CD4-positive, alpha-beta T cell (primary cell): Measurements from ENCODE around the gene KCTD14. TPM values are rescaled to one million over a fixed set of nuclear protein-coding genes. Genes with fewer than 3 reads are reported as not detected.
A peak's percentile ranks its signal among the peaks of the same experiment; 100 is the strongest.
"Not testable (repeated sequence)": the region's sequence is repeated elsewhere in the genome, so short reads cannot be mapped to it uniquely, and the experiment has no call there.

Source experiments
- ATAC-seq: fragments of 200-7000 bp; cut with Tn5 transposase; one replicate; pipeline ENCODE4 v1.10.0; 2022; ENCODE audit warnings: mild to moderate bottlenecking; ENCODE audit not compliant: poor library complexity
- CTCF ChIA-PET: fragments of 350-600 bp; sonication (Branson Sonifier 250); formaldehyde crosslinking; loops from one replicate; lab custom pipeline; 2021; ENCODE audit warnings: antibody characterized with exemption, inconsistent platforms; lab: Charles Lee
- POLR2A ChIA-PET: fragments of 350-600 bp; sonication (Branson Sonifier 250); formaldehyde crosslinking; loops from one replicate; lab custom pipeline; 2021; ENCODE audit warnings: antibody characterized with exemption, inconsistent platforms; lab: Charles Lee
- DNase-seq, 14 experiments: peaks; one replicate each; pipeline ENCODE4 v3.0.0-alpha.2; 2013 to 2020; ENCODE audit warnings: mixed read lengths in 2 of 14
- H3K27ac ChIP-seq, 2 donors: one replicate each; pipeline versions ENCODE4 v1.5.1 to v1.7.0; 2013; ENCODE audit warnings: low read length in 2 of 2, low read depth in 1 of 2, mild to moderate bottlenecking in 1 of 2
- H3K27me3 ChIP-seq, 2 experiments: 1 replicate in 1 of 2; 2 replicates in 1 of 2; pipeline versions ENCODE4 v1.6.1 to v1.7.0; 2013; ENCODE audit warnings: low read length in 2 of 2, control low read depth in 1 of 2, mild to moderate bottlenecking in 1 of 2, moderate library complexity in 1 of 2; ENCODE audit not compliant: insufficient read depth in 2 of 2, control insufficient read depth in 1 of 2
- H3K36me3 ChIP-seq: one replicate; pipeline ENCODE4 v1.6.1; 2013; ENCODE audit warnings: low read length, control low read depth; ENCODE audit not compliant: insufficient read depth
- H3K4me1 ChIP-seq: one replicate; pipeline ENCODE4 v1.6.1; 2013; ENCODE audit warnings: low read length, control low read depth; ENCODE audit not compliant: insufficient read depth
- H3K4me3 ChIP-seq: one replicate; pipeline ENCODE4 v1.5.1; 2013; ENCODE audit warnings: mild to moderate bottlenecking, low read length, moderate library complexity
- H3K9me3 ChIP-seq, 2 experiments: 1 replicate in 1 of 2; 2 replicates in 1 of 2; pipeline versions ENCODE4 v1.6.1 to v1.7.0; 2013; ENCODE audit warnings: low read length in 2 of 2, mild to moderate bottlenecking in 2 of 2, control low read depth in 1 of 2, moderate library complexity in 1 of 2; ENCODE audit not compliant: control insufficient read depth in 1 of 2, insufficient read depth in 1 of 2
- H3K27ac Mint-ChIP-seq: one replicate; pipeline ENCODE4 v1.8.0; 2020; ENCODE audit warnings: mixed read lengths
- H3K27me3 Mint-ChIP-seq: one replicate; pipeline ENCODE4 v1.8.0; 2021; ENCODE audit warnings: mixed read lengths
- H3K36me3 Mint-ChIP-seq: one replicate; pipeline ENCODE4 v1.8.0; 2021; ENCODE audit warnings: low read depth, mixed read lengths
- H3K4me1 Mint-ChIP-seq: one replicate; pipeline ENCODE4 v1.8.0; 2021; ENCODE audit warnings: low read depth, mixed read lengths
- H3K4me3 Mint-ChIP-seq: one replicate; pipeline ENCODE4 v1.8.0; 2020; ENCODE audit warnings: mild to moderate bottlenecking, mixed read lengths
- H3K9me3 Mint-ChIP-seq: one replicate; pipeline ENCODE4 v1.8.0; 2020; ENCODE audit warnings: mixed read lengths
- CTCF ChIP-seq: fragments of 200-600 bp; IDR thresholded peaks from one replicate; pipeline ENCODE4 v1.8.0; 2022; ENCODE audit warnings: antibody characterized with exemption, mild to moderate bottlenecking
- intact Hi-C, 2 experiments: fragments of 100-400 bp; cut with DNase I in 1 of 2; cut with micrococcal nuclease in 1 of 2; formaldehyde crosslinking; loops; one replicate each; pipeline versions ENCODE4 v1.15.1 to v1.9.0; 2023 to 2025; cut with DNase I, micrococcal nuclease
- total RNA-seq, 174 experiments: library from RNA in 2 of 174; stranded (reverse) in 2 of 174; gene quantifications; one replicate each; pipeline ENCODE4 v1.2.3 and lab custom pipeline; 2021 to 2026

Gene KCTD14
- total RNA-seq, 2 experiments from 2014 or later, result 0.34 TPM; not detected in 1

DNA sequence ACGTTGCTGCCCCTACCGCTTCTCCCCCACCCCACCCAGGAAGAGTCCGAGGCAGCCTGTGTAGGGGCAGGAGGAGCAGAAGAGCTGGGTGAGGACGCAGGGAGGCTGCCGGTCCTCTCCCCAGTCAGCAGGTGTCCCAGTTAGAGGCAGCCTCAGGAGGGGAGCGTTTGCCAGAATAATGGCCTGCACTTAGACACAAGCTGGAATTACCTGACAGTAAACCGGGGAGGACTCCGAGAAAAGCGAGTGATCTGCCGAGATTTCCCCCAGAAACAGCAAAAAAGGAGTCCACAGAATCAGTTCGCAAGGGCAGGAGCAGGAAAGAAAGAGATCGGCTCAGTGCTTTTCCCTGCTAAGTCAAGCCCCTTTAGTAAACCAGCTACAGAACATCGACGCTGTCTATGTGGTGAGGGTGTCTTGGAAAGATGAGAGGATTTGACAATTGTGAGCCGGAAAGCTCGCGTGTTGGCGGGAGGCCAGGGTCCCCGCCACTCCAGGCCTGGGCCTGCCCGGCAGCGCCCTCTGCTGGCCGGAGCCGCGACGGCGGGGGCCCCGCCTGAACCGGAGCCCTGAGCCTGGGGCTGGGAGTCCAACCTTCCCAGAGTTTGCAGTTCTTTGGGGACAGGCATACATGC, 22.9 kb upstream of the KCTD14 start:
- H3K27ac Mint-ChIP-seq, result no peak overlapping the region
- peaks cover 12% of the 10 kb centered on the region for H3K4me1 Mint-ChIP-seq
- POLR2A ChIA-PET, result interaction anchor here (0.6 to 1.3 kb wide), 2 partner anchors 51 to 161 kb away, joined by 3 to 11 read pairs; partner anchors contain the start of gene INTS4
- no peak overlapping the region for H3K27ac ChIP-seq
- H3K27me3 Mint-ChIP-seq, result no peaks in the 10 kb centered on the region
- H3K27me3 ChIP-seq, result no peaks in the 10 kb centered on the region
- CTCF ChIA-PET, result interaction anchor here (0.6 to 1.8 kb wide), 17 partner anchors 9 to 527 kb away, joined by 3 to 11 read pairs (median 3); partner anchors contain the start of genes GAB2, INTS4 and THRSP
- intact Hi-C loops, result loop anchor here (1.0 to 5.0 kb wide), 4 partner anchors 49 to 270 kb away; no protein-coding TSS in a partner anchor
- no peaks in the 10 kb centered on the region for H3K36me3 Mint-ChIP-seq
- no peaks in the 10 kb centered on the region for H3K36me3 ChIP-seq
- H3K4me3 ChIP-seq, result peak overlapping the region; percentile 37
- TF ChIP-seq CTCF, result peak; percentile 90
- peak overlapping the region; percentile 73 for H3K4me3 Mint-ChIP-seq
- DNase-seq (peak; percentile 58 to 87 (median 78)), ATAC-seq (peak; percentile 97)
- H3K9me3 Mint-ChIP-seq, result no peaks in the 10 kb centered on the region
- no peaks in the 10 kb centered on the region for H3K9me3 ChIP-seq
- peaks cover 10% of the 10 kb centered on the region for H3K4me1 ChIP-seq

- DNase-seq (no peak), ATAC-seq (no peak)
- intact Hi-C loops, result loop anchor here in 1 of 2 experiments (5.0 kb wide), 1 partner anchor 267 kb away; no protein-coding TSS in a partner anchor
- H3K4me1 Mint-ChIP-seq, result peaks cover 20% of the 10 kb centered on the region
- no peaks in the 10 kb centered on the region for H3K9me3 ChIP-seq
- no peak overlapping the region for H3K4me3 ChIP-seq
- peaks cover 14% of the 10 kb centered on the region for H3K4me1 ChIP-seq
- H3K9me3 Mint-ChIP-seq, result no peaks in the 10 kb centered on the region
- no peaks in the 10 kb centered on the region for H3K27me3 ChIP-seq
- no peak for TF ChIP-seq CTCF
- no peaks in the 10 kb centered on the region for H3K27me3 Mint-ChIP-seq
- no peak overlapping the region for H3K27ac Mint-ChIP-seq
- no peaks in the 10 kb centered on the region for H3K36me3 ChIP-seq
- no peak overlapping the region for H3K27ac ChIP-seq
- ChIA-PET CTCF (interaction anchor here (1.4 kb wide), 1 partner anchor 50 kb away, joined by 3 read pairs; the partner anchor contains the start of gene INTS4), POLR2A (no interaction called here)
- no peak overlapping the region for H3K4me3 Mint-ChIP-seq
- no peaks in the 10 kb centered on the region for H3K36me3 Mint-ChIP-seq
These were observed 21.6 kb upstream of the KCTD14 start for GRCh38 chr11:78044706-78045105.

GRCh38 chr11:78041843-78042440, 18.9 kb upstream of the KCTD14 start:
- peaks cover 16% of the 10 kb centered on the region for H3K4me1 ChIP-seq
- intact Hi-C loops, result no loop called here
- ATAC-seq, result no peak
- no peak overlapping the region for H3K4me3 Mint-ChIP-seq
- H3K27me3 Mint-ChIP-seq, result no peaks in the 10 kb centered on the region
- no peak for DNase-seq
- H3K27me3 ChIP-seq, result no peaks in the 10 kb centered on the region
- H3K27ac ChIP-seq, result no peak overlapping the region
- ChIA-PET POLR2A (no interaction called here), CTCF (no interaction called here)
- no peak for TF ChIP-seq CTCF
- H3K9me3 ChIP-seq, result no peaks in the 10 kb centered on the region
- H3K4me1 Mint-ChIP-seq, result peaks cover 21% of the 10 kb centered on the region
- no peak overlapping the region for H3K27ac Mint-ChIP-seq
- no peaks in the 10 kb centered on the region for H3K36me3 Mint-ChIP-seq
- no peaks in the 10 kb centered on the region for H3K9me3 Mint-ChIP-seq
- H3K36me3 ChIP-seq, result no peaks in the 10 kb centered on the region
- H3K4me3 ChIP-seq, result no peak overlapping the region

DNA sequence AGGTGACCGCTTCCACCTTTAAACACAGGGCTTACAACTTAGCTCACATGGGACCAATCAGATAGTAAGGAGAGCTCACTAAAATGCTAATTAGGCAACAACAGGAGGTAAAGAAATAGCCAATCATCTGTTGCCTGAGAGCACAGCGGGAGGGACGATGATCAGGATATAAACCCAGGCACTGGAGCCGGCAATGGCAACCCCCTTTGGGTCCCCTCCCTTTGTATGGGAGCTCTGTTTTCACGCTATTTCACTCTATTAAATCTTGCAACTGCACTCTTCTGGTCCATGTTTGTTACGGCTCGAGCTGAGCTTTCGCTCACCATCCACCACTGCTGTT, 18.3 kb upstream of the KCTD14 start:
- H3K4me3 Mint-ChIP-seq, H3K4me3 ChIP-seq, H3K27me3 Mint-ChIP-seq, POLR2A ChIA-PET, H3K9me3 Mint-ChIP-seq, H3K36me3 ChIP-seq, ATAC-seq, H3K27ac ChIP-seq, H3K36me3 Mint-ChIP-seq, H3K9me3 ChIP-seq, intact Hi-C loops, CTCF ChIA-PET, H3K27me3 ChIP-seq, H3K27ac Mint-ChIP-seq, DNase-seq: not testable (repeated sequence)
- H3K4me1 ChIP-seq, result peaks cover 15% of the 10 kb centered on the region
- peaks cover 21% of the 10 kb centered on the region for H3K4me1 Mint-ChIP-seq
